GM21526 (cell line): ENCODE results near the gene CBLN3.

Experiments
- ATAC-seq: cut with Tn5 transposase; IDR thresholded peaks from one replicate; pipeline ENCODE4 v1.9.1; 2021; ENCODE audit warnings: moderate library complexity; ENCODE audit not compliant: unreplicated experiment, low FRiP score

The CBLN3 gene

DNA sequence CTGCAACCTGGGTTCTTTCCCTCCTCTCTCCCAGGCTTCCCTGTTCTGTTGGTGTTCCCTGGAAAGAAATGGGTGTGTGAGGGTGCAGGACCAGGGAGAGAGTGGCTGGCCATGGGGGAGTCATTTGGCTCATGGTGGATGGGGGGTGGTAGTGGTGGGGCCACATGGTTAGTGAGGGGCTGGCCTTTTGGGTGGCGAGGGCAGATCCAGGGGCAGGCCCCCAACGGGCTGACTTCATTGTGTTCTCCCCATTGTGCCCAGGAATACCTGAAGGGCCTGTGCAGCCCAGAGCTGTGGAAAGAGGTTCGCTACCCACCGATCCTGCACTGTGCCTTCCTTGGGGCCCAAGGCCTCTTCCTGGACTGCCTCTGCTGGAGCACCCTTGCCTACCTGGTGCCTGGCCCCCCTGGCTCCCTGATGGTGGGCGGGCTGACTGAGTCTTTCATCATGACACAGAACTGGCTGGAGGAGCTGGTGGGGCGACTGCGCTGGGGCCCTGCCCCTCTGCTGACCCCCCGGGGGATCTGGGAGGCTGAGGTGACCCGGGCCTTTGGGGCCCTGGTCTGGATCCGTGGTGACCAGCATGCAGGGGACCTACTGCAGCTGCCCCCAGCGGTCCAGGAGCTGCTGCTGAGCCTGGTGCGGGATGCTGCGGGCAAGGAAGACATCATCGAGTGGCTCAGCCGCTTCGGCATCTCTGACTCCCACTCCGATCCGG, 21.7 kb downstream of the CBLN3 start:
- ATAC-seq = no peak

DNA sequence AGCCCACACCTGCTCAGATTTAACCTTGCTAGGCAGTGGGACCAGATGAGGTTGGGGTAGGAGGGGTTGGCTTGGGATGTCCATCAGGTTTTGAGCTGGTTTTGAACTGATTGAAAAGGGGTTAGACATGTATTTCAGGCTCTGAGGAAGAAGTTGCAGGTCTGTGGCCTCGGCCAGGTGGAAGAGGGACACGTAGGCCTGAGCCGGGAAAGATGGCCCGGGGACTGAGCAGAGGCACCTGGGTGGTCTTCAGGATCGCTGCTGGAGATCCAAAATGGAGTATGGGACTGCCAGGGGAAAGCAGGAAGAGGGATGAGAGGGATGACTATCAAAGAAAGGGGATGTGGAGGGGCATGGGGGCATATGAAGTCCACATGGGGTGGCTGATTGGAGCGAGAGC, 23.1 kb downstream of the CBLN3 start:
- no peak for ATAC-seq

DNA sequence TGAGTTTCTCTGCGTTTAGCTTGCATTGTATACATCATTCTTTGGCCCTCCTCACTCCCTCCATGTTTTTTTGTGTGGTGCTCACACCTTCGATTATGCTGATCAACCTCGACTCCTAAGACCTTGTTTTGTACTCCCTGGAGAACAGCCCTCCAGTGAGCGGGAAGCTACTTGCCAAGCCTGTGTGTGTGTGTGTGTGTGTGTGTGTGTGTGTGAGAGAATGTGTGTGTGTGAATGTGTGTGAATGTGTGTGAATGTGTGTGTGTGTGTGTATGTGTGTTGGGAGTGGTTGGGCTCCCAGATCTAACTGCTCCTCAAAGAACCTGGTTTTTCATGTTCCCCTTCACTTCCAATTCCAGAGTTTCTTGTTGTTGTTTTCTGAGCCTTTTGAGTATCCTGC, 24.7 kb downstream of the CBLN3 start:
- ATAC-seq = no peak

DNA sequence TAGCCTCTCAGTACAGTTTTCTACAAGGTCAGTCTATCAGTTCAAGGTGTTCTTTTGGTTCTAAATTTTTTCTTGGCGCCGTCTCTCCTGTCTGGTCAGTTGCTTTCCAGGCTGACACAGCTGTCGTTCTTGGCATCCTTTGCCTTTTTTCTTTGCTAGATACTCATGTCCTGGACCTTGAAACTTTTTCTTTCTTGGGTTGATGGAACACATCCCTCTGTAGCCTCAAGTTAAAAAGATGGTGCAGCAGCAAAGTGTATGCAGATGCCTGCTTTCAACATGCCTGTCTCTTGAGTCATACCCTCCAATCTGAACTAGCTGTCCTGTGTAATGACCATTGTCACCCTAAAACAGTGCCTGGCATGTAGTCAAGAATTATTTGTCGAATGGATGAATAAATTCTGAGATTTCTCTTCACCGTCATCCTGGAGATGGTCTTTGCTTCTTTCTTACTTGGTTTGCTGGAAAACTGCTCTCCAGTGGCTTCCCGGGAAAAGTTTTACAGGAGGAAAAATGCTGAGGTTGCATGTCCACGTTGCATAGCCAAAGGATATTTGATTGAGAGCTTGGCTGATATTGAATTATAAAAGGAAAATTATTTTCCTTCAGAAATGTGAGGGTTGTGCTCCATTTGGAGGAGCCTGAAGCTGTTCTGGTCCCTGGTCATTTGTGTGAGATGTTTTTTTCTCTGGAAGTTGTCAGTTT, 26.0 kb downstream of the CBLN3 start:
- no peak for ATAC-seq

DNA sequence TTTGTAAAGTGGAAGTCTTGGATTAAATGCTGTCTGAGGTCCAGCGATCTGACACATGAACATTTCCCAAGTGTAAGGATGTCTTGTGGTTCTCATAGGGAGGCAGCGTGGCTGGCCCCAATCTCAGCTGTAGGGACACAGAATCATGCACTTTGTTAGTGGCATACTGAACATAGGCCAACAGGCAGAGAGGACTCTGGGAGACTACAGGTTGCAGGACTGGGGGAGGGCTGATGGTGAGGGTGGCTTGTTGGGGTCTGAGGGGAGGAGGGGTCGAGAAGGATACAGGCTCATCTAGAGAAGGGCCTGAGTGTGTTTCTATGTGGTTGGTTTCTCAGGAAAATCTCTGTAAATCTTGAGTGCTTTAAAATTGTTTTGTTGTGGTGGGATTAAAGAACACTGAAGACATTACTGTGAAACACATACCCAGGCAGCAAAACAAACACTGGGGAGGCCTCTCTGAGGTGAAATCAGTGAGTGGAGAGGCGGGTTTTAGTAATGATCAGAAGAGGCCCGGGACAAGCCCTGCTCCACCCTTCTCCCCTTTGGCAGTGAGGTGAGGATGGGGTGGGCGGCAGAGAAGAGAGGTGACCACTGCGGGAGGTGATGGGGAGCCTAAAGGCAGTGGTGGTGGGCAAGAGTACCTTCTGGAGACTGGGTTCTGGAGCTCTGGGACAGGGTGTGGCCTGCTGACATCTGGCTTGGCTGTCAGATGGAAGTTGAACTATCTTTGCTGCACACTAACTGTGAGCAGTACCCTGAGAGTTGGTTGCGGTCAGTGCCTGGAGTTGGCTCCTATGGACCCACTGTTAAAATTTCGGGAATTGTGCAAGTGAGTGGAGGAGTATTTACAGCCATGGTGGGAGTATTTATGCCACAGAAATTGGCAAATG, 27.4 kb downstream of the CBLN3 start:
- no peak for ATAC-seq

DNA sequence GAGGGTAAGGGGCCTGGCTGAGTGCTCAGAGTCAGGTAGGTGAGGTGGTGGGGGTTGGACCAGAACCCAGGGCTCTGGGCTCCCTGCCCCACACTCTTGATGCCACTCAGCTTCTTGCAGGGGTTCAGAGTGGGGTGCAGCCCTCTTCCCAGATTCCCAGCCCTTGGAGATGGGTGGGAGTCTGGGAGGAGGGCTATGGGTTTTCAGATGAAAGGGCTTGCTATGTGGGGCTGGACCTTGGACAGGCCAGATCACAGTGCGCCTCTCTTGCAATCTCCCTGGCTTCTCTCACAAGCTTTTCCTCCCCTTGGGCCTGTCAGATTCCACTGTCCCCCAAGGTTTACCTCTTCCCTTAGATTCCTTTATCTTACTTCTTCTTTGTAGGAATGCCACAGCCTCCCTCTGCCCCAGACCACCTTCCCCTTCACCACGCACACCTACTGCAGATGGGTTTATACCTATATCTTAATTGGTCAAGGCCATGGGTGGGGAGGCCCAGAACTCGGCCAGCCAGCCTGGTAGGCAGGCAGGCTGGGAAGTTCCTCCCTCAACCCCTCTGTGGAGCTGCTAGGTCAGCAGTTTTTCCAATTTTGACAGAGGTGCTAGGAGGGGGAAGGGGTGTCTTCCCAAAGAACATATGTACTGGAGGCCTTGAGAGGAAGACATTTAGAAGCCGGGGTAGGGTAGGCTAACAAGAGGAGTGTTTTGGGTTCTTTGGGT, 29.3 kb downstream of the CBLN3 start:
- ATAC-seq = no peak

DNA sequence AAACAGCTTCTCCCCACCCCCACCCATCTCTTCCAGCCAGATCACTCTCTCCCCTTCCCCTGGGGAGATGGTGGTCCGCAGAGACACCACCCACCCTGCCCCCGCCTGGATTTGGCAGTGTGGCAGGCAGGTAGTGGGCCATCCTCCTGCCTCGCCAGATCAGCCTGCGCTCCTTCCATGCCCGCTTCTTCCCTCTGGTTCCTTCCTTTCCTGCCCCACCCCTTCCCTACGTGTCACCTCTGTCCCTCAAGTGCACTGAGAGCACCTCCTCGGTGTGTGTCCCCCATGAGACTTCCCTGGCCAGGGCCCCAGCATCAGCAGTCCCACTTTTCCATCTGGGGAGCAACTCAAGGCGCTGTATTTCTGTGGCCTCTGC, 30.0 kb downstream of the CBLN3 start:
- no peak for ATAC-seq

DNA sequence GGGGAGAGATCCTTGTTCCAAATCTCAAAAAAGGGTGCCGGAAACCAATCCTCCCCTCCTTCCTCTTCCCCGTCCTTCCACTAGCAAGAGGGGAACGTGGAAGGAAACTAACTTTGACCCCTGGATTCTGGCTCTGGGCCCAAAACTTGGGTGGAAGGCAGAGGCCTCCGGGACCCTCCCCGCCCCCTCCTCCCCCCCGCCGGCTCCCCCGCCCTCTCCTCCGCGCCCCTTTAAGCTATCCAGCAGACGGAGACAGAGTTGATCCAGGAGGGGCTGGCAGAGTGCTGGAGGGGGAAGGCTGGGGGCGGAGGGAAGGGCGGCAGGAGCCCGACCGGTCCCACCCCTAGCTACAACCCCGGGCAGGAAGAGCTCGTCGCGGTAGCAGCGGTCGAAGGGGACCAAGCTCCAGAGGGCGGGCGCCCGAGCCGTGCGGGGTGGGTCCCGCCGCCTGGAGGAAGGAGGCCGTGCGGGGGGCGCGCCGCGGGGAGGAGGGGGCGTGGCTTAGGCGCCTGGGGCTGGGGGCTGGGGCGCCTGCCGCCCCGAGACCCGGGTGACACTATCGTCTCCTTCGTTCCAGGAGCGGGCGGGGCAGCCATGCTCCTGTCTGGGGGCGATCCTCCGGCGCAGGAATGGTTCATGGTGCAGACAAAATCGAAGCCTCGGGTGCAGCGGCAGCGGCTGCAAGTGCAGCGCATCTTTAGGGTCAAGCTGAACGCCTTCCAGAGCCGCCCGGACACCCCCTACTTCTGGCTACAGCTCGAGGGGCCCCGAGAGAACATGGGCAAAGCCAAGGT, 30.6 kb downstream of the CBLN3 start, which contains the start of gene NYNRIN:
TSS of gene NYNRIN (plus strand) at position 351 of the 794 bp plus-strand sequence. CDS start at position 595, 244 bp downstream.
- no peak for ATAC-seq

DNA sequence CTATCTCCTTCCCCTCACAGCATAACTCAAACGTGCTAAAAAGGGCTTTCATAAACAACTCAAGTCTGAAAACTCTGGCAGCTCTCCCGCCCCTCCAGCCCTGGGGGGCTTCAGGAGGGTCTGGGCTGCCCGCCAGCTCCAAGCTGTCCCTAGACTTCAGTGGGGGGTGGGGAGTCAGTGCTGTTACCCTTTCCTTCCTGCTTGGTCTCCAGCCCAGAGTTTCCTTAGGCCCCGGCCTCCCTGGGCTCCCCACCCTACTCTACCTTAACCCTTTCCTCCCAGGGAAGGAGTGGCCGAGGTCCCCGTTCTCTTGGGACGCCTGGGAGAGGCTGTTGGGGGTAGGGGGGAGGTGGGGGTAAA, 31.2 kb downstream of the CBLN3 start:
- no peak for ATAC-seq

DNA sequence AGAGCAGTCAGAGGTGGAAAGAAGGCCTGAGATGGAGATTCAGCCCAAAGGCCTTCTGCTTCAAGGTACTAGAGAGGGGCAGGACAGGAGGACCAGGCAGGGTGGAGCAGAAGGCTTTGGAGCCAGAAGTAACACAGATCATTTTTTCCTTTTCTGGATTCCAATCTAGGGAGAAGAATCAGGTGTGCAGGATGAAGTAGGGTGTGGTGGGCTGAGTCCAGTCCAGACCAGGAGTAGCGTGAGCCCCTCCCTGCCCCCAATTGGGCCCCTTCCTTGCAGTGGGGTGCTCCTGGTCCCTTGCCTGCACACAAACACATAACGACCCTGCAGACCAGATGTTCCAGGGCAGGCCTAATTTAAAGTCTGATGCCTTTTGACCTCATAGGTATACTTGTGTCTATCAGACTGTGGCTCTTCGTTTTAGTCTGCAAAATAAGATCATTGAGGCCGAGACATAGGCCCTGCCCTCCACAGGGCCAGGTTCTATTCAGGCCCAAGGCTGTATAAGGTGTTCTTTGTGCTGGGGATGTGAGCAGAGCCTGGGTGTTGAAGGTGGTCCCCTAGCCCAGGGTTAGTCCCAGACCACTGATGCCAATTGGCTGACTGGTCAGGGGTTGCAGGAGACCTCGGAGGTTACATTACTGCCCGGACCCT, 31.7 kb downstream of the CBLN3 start:
- no peak for ATAC-seq

DNA sequence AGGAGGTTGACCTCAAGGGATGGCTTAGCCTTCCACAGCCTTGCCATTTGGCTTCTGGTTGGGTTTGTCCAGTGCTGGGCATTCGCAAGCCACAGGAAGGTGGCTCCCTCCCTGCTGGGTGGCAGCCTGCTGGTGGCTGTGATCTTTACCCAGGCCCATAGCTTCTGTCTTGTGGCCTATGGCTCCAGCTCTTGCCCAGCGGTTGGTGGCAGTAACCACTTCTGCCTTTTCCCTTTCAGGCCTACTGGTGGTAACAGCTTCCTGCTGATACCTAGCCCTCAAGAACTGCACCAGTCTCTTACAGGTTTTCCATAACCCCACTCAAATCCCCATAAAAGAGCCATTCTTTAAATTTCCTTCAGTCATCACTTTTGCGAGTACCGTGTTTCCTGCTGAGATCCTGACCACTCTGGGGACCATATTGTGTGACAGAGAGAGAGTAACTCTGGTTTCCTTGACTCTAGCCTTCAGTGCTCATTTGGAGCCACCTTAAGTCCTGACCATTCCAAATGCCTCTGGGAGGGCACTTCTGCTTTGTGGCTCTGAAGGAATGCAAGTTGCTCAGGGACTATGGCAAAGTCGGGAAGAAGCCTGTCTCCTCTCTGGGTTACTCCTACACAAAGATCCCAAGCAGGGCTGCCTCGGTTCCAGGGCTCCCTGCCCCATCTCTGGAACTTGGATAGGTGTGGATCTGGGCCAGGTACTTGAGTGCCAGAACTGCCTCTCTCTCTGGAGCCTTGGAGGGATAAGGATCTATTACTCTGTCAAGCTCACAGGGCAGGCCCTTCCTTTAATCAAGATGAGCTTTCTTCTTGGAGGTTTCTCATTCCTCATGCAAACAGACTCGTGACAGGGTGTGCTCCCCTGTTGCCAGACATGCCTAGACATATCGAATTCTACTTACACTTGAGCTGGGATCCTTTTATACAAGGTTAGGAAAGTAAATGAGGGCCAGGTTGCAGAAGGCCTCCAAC, 33.6 kb downstream of the CBLN3 start:
- no peak for ATAC-seq

DNA sequence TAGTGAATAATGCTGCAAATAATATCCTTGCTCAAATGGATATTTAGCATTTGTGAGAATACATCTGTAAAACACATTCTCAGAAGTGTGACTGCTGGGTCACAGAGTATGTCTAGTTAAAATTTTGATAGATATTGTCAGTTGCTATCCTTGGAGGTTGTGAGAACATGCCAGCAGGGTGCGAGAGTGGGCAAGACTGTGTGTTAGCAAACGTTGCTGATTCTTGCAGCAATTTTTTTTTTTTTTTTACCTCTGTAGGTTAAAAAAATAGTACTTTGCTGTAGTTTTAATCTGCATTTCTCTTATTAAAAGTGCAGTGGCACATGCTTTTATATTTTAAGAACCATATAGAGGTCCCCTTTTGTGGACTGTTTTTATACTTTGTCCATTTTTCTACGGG, 35.2 kb downstream of the CBLN3 start:
- ATAC-seq = no peak

DNA sequence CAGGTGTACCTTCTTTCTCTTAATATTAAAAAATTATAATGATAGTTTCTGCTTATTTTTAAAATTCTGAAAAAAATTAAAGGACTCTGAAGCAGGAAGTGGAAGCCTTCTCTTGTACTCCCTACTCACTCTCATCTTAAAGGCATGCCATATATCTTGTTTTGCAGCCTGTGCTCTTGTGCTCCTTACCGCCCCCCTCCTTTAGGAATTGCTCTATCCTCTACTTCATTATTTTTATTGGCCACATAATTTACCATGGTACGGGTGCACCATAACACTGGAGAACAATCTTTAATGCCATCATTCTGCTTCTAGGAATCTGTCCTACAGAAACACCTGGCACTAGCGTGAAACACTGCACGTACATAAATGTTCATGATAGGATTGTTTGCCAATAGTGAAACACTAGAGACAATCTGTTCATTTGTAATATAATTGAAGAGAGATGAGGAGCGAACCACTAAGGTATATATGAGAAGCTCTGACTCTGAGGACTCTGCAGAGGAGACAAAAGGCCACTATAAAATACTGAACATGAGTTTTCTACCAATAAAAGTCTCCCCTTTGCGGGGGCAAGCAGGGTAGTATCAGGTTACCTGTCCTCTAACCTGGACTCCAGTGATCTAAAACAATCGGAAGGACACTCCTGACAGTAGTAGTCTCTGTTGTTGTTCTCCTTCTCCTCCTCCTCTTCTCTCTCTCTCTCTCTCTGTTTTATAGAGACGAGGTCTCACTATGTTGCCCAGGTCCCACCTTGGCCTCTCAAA, 37.0 kb downstream of the CBLN3 start:
- no peak for ATAC-seq

DNA sequence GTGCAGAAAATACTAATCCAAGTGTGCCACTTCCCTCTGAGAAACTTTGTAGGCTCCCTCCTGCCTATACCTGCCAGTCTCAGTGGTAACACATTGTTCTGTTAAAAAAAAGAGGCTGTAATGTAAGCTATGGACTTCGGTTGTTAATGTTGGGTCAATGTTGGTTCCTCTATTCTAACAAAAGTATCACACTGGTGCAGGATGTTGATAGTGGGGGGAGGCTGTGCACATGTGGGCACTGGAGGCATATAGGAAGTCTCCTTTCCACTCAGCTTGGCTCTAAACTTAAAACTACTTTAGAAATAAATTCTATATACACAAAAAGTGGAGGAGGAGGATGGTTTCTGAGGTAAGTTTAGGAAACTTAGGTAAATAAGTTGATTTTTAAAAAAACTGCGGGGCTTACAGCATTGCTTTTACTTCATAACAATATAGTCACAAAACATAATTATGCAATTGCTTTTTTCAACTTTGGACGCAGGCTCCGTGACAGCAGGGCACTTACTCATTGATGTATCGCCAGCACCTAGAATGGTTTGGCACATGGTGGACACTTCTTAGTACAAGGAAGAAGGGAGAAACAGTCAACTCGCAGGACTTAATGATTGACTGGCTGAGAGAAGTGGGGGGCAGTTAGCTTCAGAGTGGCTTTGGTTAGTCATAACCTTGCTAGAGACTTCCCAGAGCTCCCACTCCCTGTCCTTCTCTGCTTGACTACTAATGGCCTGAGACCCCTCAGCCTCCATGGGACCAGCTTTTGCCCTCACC, 38.6 kb downstream of the CBLN3 start:
- ATAC-seq = no peak

DNA sequence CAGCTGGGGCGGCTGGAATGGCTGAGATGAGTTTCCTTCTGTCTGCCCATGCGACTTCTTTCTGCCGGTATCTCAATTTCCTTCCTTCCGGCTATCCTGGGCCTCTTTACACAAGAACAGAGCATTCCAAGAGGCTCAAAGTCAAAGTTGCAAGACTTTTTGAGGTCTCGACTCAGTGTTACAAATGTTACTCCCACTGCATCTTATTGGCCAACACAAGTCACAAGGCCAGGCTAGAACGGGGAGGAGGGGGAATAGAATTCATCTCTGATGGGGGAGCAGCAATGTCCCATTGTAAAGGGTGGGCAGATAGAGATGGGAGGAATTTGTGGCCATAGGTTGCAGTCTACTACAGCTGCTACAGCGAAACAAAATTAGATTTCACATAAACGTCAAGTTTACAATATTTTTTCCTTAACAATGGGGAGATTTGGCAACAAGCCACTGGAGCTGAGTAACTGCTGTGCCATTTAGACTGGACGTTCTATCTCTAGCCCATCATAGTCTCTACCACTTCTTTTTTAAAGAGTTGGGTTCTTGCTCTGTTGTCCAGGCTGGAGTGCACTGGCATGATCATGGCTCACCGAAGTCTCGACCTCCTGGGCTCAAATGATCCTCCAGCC, 40.1 kb downstream of the CBLN3 start:
- ATAC-seq = no peak

DNA sequence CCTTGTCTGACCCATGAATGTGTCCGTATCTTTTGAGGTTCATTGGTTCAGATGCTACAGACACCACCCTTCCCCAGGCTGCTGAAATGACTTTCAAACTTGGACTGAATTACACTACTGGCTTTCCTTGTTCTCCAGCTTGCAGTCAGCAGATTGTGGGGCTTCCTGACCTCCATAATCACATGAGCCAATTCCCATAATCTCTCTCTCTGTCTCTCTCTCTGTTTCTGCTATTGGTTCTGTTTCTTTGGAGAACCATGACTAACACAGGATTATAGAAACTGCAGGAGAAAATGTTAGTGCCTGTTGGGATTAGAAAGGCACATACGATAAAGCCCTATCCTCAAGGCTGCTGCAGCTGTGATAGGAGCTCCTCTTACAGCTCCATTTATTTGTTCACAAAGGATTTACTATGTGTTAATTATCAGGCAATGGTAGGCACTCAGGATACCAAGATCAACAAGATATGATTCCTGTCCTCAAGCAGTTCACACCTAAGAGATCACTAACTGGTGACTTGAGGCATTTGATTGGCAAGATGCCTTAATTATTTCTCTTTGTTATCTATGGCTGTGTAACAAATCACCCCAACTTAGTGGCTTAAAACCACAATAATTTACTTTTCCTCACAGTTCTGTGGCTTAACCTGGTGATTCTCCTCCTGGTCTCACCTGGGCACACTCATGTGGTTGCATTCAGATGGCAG, 40.8 kb downstream of the CBLN3 start:
- ATAC-seq = no peak
